Upper lobe of right lung (tissue), 1 donor: ENCODE measurements around the gene SDHAF3. TPM values are rescaled to one million over a fixed set of nuclear protein-coding genes. Genes with fewer than 3 reads are reported as not detected.

Source experiments
- total RNA-seq: library from RNA; stranded (reverse); fragmentation: NEBNext Ultra II Directional; extraction: Animal tissue kit (Norgen Biotek cat#: 25700); gene quantifications from one replicate; pipeline ENCODE4 v1.2.1, GENCODE V29; 2021
- donor health status: DM: no; HTN: yes; CAD: no; lungs with severe emphysema.

The SDHAF3 gene
- total RNA-seq, 1 donor from 2014 or later, result 10.0 TPM

Other genes starting within 250 kb of the SDHAF3 start
- gene DLX6, start 112.1 kb upstream of the SDHAF3 start, total RNA-seq, result not detected
- gene DLX5, start 92.9 kb upstream of the SDHAF3 start, total RNA-seq, result not detected